K562 (cell line): Measurements from ENCODE around the gene TTLL3. TPM values are rescaled to one million over a fixed set of nuclear protein-coding genes. Genes with fewer than 3 reads are reported as not detected.

Experiments
- CTCF ChIP-seq, 3 experiments: IDR thresholded peaks in 2 of 3; conservative IDR thresholded peaks in 1 of 3; 2 replicates each; pipeline ENCODE4 v1.5.1; 2011 to 2012; ENCODE audit warnings: low read length in 3 of 3, mild to moderate bottlenecking in 3 of 3, control low read depth in 2 of 3, improper control_type of control experiment in 1 of 3, inconsistent platforms in 1 of 3, low read depth in 1 of 3, mixed read lengths in 1 of 3, moderate library complexity in 1 of 3; ENCODE audit not compliant: insufficient read depth in 2 of 3
- polyA plus RNA-seq, 8 experiments: library from polyadenylated mRNA; depleted of rRNA in 4 of 8; stranded (reverse) in 5 of 8; unstranded in 3 of 8; fragments of >200 nt; fragmentation: Nextera tagmentation in 2 of 8; fragmentation: Illumina TruSeq in 1 of 8; extraction: Ambion mirVana in 2 of 8; extraction: Trizol in 1 of 8; gene quantifications; 2 replicates each; pipeline versions ENCODE4 v1.2.1 to v1.2.3, GENCODE V29; 2011 to 2014; ENCODE audit warnings: inconsistent platforms in 1 of 8, missing spikeins in 1 of 8
- total RNA-seq, 7 experiments: library from RNA; depleted of rRNA in 6 of 7; stranded (reverse); fragments of >200 nt in 6 of 7; fragmentation: Illumina TruSeq in 2 of 7; extraction: Trizol in 2 of 7; gene quantifications; 2 replicates each; pipeline versions ENCODE4 v1.2.1 to v1.2.3, GENCODE V29; 2011 to 2021; ENCODE audit warnings: low replicate concordance in 1 of 7
- TF ChIP-seq, protein P1 (sequence below), 2 experiments: fragments of 450-650 bp; formaldehyde crosslinking in 1 of 2; IDR thresholded peaks; 2 replicates each; pipeline versions ENCODE4 v1.4.0 to v1.6.1; 2014 to 2020; ENCODE audit warnings: mild to moderate bottlenecking in 2 of 2, borderline replicate concordance in 1 of 2, low read depth in 1 of 2
- TF ChIP-seq, protein P2 (sequence below): fragments of 450-650 bp; IDR thresholded peaks from 2 replicates; pipeline ENCODE4 v1.6.1; 2016
- TF ChIP-seq, protein P3 (sequence below), 2 experiments: IDR thresholded peaks in 1 of 2; conservative IDR thresholded peaks in 1 of 2; 2 replicates each; pipeline ENCODE4 v1.6.1; 2016; ENCODE audit warnings: low read depth in 2 of 2, mild to moderate bottlenecking in 1 of 2, missing compliant biosample characterization in 1 of 2, missing genetic modification characterization in 1 of 2, moderate library complexity in 1 of 2

The TTLL3 gene
- total and polyA plus RNA-seq, 9 of the 15 experiments (the other 6 are each of a cell fraction or from before 2014, with no cell fraction given): 8.9 to 106 (median 33.2) TPM

DNA sequence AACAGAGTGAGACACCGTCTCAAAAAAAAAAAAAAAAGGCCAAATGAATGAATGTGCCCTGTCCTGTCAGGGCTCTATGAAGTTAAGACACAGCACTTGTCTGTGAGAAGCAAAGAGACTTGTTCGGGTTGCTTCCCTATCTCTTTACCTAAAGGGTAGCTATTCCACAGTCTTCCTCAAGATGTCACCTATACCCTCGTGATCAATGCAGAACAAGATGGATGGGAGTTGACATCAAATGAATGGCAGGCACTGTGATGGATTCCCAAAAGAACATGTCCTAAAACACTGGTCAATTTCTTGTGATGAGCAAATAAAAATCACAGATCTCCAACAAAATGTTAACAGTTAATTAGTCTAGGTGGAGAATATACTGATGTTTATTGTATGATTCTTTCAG lies 27.3 kb upstream of the TTLL3 start (continued):
- TF ChIP-seq, protein P1, sequence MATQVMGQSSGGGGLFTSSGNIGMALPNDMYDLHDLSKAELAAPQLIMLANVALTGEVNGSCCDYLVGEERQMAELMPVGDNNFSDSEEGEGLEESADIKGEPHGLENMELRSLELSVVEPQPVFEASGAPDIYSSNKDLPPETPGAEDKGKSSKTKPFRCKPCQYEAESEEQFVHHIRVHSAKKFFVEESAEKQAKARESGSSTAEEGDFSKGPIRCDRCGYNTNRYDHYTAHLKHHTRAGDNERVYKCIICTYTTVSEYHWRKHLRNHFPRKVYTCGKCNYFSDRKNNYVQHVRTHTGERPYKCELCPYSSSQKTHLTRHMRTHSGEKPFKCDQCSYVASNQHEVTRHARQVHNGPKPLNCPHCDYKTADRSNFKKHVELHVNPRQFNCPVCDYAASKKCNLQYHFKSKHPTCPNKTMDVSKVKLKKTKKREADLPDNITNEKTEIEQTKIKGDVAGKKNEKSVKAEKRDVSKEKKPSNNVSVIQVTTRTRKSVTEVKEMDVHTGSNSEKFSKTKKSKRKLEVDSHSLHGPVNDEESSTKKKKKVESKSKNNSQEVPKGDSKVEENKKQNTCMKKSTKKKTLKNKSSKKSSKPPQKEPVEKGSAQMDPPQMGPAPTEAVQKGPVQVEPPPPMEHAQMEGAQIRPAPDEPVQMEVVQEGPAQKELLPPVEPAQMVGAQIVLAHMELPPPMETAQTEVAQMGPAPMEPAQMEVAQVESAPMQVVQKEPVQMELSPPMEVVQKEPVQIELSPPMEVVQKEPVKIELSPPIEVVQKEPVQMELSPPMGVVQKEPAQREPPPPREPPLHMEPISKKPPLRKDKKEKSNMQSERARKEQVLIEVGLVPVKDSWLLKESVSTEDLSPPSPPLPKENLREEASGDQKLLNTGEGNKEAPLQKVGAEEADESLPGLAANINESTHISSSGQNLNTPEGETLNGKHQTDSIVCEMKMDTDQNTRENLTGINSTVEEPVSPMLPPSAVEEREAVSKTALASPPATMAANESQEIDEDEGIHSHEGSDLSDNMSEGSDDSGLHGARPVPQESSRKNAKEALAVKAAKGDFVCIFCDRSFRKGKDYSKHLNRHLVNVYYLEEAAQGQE (IDR thresholded peaks at IDR 0.05; ENCODE audit: borderline replicate concordance): peak; percentile 24; the same call in 1 of the 2 replicates
- TF ChIP-seq, protein P1 (CRISPR knock-in tag; IDR thresholded peaks at IDR 0.05; ENCODE audit: low read depth): no peak
- TF ChIP-seq CTCF (IDR thresholded peaks at IDR 0.05 in 2 of 3, conservative IDR thresholded peaks at IDR 0.05 in 1 of 3; ENCODE audit: insufficient read depth in 2 of 3, low read depth in 1 of 3, low read length in 3 of 3): peak; percentile 44 to 68 (median 56); a peak in 5 of 6 replicates
- TF ChIP-seq, protein P2, sequence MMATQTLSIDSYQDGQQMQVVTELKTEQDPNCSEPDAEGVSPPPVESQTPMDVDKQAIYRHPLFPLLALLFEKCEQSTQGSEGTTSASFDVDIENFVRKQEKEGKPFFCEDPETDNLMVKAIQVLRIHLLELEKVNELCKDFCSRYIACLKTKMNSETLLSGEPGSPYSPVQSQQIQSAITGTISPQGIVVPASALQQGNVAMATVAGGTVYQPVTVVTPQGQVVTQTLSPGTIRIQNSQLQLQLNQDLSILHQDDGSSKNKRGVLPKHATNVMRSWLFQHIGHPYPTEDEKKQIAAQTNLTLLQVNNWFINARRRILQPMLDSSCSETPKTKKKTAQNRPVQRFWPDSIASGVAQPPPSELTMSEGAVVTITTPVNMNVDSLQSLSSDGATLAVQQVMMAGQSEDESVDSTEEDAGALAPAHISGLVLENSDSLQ: peak; percentile 85
- TF ChIP-seq, protein P3, sequence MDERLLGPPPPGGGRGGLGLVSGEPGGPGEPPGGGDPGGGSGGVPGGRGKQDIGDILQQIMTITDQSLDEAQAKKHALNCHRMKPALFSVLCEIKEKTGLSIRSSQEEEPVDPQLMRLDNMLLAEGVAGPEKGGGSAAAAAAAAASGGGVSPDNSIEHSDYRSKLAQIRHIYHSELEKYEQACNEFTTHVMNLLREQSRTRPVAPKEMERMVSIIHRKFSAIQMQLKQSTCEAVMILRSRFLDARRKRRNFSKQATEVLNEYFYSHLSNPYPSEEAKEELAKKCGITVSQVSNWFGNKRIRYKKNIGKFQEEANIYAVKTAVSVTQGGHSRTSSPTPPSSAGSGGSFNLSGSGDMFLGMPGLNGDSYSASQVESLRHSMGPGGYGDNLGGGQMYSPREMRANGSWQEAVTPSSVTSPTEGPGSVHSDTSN (CRISPR knock-in tag; IDR thresholded peaks at IDR 0.05; ENCODE audit: low read depth): no peak
- TF ChIP-seq, protein P3 (tag; conservative IDR thresholded peaks at IDR 0.05; ENCODE audit: low read depth): peak; percentile 66
